Raji (cell line): ENCODE data around the gene DDX24.

Experiments
- POLR2A ChIP-seq: IDR thresholded peaks from 2 replicates; pipeline ENCODE4 v1.6.1; 2011; ENCODE audit warnings: low read depth, low read length, control low read depth; ENCODE audit not compliant: insufficient read depth

The DDX24 gene

GRCh38 chr14:94066089-94066676 lies 14.8 kb downstream of the DDX24 start:
- no peak for TF ChIP-seq POLR2A

- no peak for TF ChIP-seq POLR2A
Observed at GRCh38 chr14:94062344-94062940, 18.6 kb downstream of the DDX24 start.

- no peak for TF ChIP-seq POLR2A
Observed at GRCh38 chr14:94059998-94060397, 21.0 kb downstream of the DDX24 start.

GRCh38 chr14:94058674-94059138 lies 22.3 kb downstream of the DDX24 start:
- TF ChIP-seq POLR2A, result no peak

GRCh38 chr14:94058128-94058673 lies 22.8 kb downstream of the DDX24 start:
- no peak for TF ChIP-seq POLR2A

GRCh38 chr14:94056579-94057308 lies 24.3 kb downstream of the DDX24 start:
- TF ChIP-seq POLR2A, result no peak

- TF ChIP-seq POLR2A, result no peak
Observed at GRCh38 chr14:94054936-94055335, 26.1 kb downstream of the DDX24 start.

GRCh38 chr14:94054401-94054800 lies 26.6 kb downstream of the DDX24 start:
- no peak for TF ChIP-seq POLR2A

- no peak for TF ChIP-seq POLR2A
Observed at GRCh38 chr14:94052662-94053061, 28.3 kb downstream of the DDX24 start.

- TF ChIP-seq POLR2A, result no peak
Observed at GRCh38 chr14:94052199-94052598, 28.8 kb downstream of the DDX24 start.

GRCh38 chr14:94051779-94052178 lies 29.2 kb downstream of the DDX24 start:
- TF ChIP-seq POLR2A, result no peak

GRCh38 chr14:94051115-94051514 lies 29.9 kb downstream of the DDX24 start:
- no peak for TF ChIP-seq POLR2A

GRCh38 chr14:94050231-94050880 lies 30.6 kb downstream of the DDX24 start:
- no peak for TF ChIP-seq POLR2A

- TF ChIP-seq POLR2A, result no peak
Observed at GRCh38 chr14:94049625-94050023, 31.4 kb downstream of the DDX24 start.
